ENCODE measurements around the gene S100A11. TPM values are rescaled to one million over a fixed set of nuclear protein-coding genes. Genes with fewer than 3 reads are reported as not detected.

The S100A11 gene
- total RNA-seq, 1 donor from 2014 or later: 559 TPM

- no peak for DNase-seq (ENCODE audit: extremely low spot score in 2 of 2)
- no peaks in the 10 kb centered on the region for H3K36me3 ChIP-seq
- H3K4me1 ChIP-seq: peaks cover 8% of the 10 kb centered on the region
- TF ChIP-seq, protein P1, sequence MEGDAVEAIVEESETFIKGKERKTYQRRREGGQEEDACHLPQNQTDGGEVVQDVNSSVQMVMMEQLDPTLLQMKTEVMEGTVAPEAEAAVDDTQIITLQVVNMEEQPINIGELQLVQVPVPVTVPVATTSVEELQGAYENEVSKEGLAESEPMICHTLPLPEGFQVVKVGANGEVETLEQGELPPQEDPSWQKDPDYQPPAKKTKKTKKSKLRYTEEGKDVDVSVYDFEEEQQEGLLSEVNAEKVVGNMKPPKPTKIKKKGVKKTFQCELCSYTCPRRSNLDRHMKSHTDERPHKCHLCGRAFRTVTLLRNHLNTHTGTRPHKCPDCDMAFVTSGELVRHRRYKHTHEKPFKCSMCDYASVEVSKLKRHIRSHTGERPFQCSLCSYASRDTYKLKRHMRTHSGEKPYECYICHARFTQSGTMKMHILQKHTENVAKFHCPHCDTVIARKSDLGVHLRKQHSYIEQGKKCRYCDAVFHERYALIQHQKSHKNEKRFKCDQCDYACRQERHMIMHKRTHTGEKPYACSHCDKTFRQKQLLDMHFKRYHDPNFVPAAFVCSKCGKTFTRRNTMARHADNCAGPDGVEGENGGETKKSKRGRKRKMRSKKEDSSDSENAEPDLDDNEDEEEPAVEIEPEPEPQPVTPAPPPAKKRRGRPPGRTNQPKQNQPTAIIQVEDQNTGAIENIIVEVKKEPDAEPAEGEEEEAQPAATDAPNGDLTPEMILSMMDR (IDR thresholded peaks at IDR 0.05): no peak
- TF ChIP-seq POLR2A (IDR thresholded peaks at IDR 0.05) (no peak), POLR2AphosphoS5 (IDR thresholded peaks at IDR 0.05; ENCODE audit: insufficient read depth in 1 of 2, low read depth in 1 of 2) (no peak)
- intact Hi-C loops (cut with DNase I): no loop called here
- no peak overlapping the region for H3K27ac ChIP-seq
- no peak overlapping the region for H3K4me3 ChIP-seq
- H3K9me3 ChIP-seq: no peaks in the 10 kb centered on the region
- no peaks in the 10 kb centered on the region for H3K27me3 ChIP-seq
These were observed 29.8 kb downstream of the S100A11 start for GRCh38 chr1:152007047-152007446.

DNA sequence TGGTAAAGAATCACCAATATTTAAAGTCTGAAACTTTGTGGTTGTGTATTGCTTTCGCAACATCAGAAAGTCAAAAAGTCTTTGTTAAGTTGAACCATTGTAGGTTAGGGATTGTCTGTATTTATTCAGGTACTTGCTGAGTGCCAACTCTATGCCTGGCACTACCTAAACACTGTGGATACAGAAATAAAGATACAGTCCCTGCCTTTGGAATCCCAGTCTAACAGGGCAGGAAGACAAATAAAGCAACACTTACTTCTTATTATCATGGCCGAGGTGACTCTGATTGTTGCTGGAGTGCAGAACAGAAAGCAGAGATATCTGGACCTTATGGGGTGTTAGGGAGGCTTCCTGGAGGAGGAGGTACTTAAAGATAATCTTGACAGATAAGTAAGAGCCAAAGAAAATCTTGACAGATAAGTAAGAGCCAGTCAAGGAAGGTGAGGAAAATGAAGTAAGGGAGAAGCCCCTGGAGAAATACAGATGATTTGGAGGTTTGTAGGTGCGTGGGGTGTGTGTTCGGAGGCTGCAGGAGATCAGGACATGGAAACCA lies 31.4 kb downstream of the S100A11 start:
- H3K9me3 ChIP-seq: no peaks in the 10 kb centered on the region
- H3K4me1 ChIP-seq: peaks cover 21% of the 10 kb centered on the region
- TF ChIP-seq POLR2AphosphoS5 (IDR thresholded peaks at IDR 0.05; ENCODE audit: insufficient read depth in 1 of 2, low read depth in 1 of 2): no peak
- no peak for TF ChIP-seq POLR2A (IDR thresholded peaks at IDR 0.05)
- TF ChIP-seq, protein P1 (IDR thresholded peaks at IDR 0.05): no peak
- no peak overlapping the region for H3K4me3 ChIP-seq
- H3K27ac ChIP-seq: no peak overlapping the region
- intact Hi-C loops (cut with DNase I): no loop called here
- DNase-seq (ENCODE audit: extremely low spot score in 2 of 2): no peak
- no peaks in the 10 kb centered on the region for H3K27me3 ChIP-seq
- H3K36me3 ChIP-seq: no peaks in the 10 kb centered on the region

GRCh38 chr1:152003846-152004442 lies 32.9 kb downstream of the S100A11 start:
- H3K4me3 ChIP-seq: no peak overlapping the region
- intact Hi-C loops (cut with DNase I): loop anchor here (5.0 kb wide), 1 partner anchor 67 kb away; no protein-coding TSS in a partner anchor
- H3K27ac ChIP-seq: no peak overlapping the region
- no peaks in the 10 kb centered on the region for H3K9me3 ChIP-seq
- H3K27me3 ChIP-seq: no peaks in the 10 kb centered on the region
- no peak for DNase-seq (ENCODE audit: extremely low spot score in 2 of 2)
- peaks cover 21% of the 10 kb centered on the region for H3K4me1 ChIP-seq
- no peak for TF ChIP-seq POLR2AphosphoS5 (IDR thresholded peaks at IDR 0.05; ENCODE audit: insufficient read depth in 1 of 2, low read depth in 1 of 2)
- TF ChIP-seq, protein P1 (IDR thresholded peaks at IDR 0.05): no peak
- no peak for TF ChIP-seq POLR2A (IDR thresholded peaks at IDR 0.05)
- H3K36me3 ChIP-seq: no peaks in the 10 kb centered on the region

DNA sequence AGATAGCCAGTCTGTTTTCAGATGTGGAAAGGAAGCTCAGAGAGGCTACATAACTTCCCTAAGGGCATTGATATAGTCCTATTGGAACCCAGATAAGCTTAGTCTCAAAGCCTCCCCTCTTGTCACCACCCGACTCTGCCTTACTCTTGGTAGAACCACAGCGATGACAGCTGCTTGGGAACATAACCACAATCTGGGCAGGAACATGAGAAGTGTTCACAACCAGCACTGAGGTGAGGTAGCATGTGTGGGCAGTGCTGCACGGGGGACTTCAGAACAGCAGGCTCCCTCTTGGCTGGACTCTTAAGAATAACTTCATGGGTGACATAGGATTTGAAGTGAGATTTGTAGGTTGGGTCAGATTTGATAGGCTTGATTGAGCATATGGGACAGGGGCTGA lies 33.8 kb downstream of the S100A11 start:
- TF ChIP-seq, protein P1 (IDR thresholded peaks at IDR 0.05): no peak
- TF ChIP-seq POLR2A (IDR thresholded peaks at IDR 0.05) (no peak), POLR2AphosphoS5 (IDR thresholded peaks at IDR 0.05; ENCODE audit: insufficient read depth in 1 of 2, low read depth in 1 of 2) (no peak)
- Histone ChIP-seq H3K9me3 (no peaks in the 10 kb centered on the region), H3K4me1 (peaks cover 21% of the 10 kb centered on the region), H3K36me3 (no peaks in the 10 kb centered on the region), H3K27me3 (no peaks in the 10 kb centered on the region), H3K4me3 (no peak overlapping the region), H3K27ac (no peak overlapping the region)
- DNase-seq (ENCODE audit: extremely low spot score in 2 of 2): no peak
- intact Hi-C loops (cut with DNase I): loop anchor here (5.0 kb wide), 1 partner anchor 66 kb away; no protein-coding TSS in a partner anchor

Data from vagina (tissue), 2 donors.